ENCODE measurements around the gene FAM83C.

Gene FAM83C

GRCh38 chr20:35299780-35300179 is 7.6 kb upstream of the FAM83C start:
- DNase-seq (ENCODE audit: low read depth in 2 of 2, low spot score in 1 of 2) = no peak

DNA sequence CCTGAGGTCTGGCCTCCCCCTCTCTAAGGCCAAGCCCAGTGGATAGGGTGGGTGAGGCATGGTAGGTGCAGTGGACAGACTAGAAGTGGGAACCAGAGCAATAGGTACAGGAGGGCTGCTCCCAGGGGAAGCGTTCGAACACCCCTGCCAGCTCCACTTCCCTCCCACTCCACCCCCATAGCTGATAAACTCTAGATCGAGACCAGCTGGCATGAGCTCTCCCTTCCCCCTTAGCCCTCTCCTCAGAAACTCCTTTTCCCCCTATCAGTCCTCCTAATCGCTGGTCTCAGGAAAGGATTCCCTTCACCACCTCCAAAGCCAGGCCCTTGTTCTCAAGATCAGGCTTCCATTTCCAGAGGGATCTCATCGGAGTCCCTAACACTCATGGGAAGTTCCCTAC is 6.0 kb upstream of the FAM83C start:
- no peak for DNase-seq (ENCODE audit: low read depth in 2 of 2, low spot score in 1 of 2)

DNA sequence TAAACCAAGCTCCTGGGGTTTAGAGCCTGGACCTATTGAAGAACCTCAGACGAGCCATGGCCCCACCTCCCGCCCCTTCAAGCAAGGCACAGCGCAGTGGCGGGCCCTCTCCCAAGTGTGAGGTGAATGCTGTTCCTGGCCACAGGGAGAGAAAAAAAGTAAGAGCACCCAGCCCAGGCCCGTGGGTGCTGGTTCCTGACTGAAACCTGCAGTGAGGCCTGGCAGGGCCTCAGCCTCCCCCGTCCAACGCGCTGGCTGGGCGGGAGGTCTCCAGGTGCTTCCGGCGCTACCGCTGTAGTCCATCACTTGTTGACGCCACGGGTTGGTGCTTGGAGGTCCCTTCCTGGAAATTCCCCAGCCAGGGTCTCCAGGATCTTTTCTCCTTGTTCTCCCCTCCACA is 5.5 kb upstream of the FAM83C start:
- no peak for DNase-seq (ENCODE audit: low read depth in 2 of 2, low spot score in 1 of 2)

- DNase-seq (ENCODE audit: low read depth in 2 of 2, low spot score in 1 of 2) = no peak
Observed at GRCh38 chr20:35297155-35297554, 4.9 kb upstream of the FAM83C start.

DNA sequence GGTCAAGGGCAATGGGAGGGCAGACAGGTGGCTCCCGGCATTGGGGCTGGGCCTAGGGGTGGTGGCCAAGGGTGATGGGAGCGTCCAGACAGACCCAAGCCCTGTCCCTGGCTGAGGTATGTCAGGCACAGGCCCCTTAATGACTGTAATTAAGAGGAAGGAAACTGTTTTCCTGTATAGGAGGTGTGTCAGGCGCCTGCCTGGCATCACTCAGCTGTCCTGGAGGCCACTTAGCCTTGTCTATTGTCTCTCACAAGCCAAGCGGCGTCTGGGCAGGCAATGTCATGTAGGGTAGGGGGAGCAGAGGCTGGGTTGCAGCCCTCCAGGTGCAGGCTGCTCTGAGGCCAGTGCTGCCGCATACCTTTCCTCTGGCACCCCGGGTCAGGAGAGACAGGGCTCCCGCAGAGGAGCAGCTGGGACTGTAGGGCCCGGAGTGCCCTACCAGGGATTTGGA is 3.9 kb upstream of the FAM83C start:
- DNase-seq (ENCODE audit: low read depth in 2 of 2, low spot score in 1 of 2) = no peak

GRCh38 chr20:35295674-35296073 is 3.4 kb upstream of the FAM83C start:
- no peak for DNase-seq (ENCODE audit: low read depth in 2 of 2, low spot score in 1 of 2)

- DNase-seq (ENCODE audit: low read depth in 2 of 2, low spot score in 1 of 2) = no peak
Observed at GRCh38 chr20:35295058-35295457, 2.8 kb upstream of the FAM83C start.

GRCh38 chr20:35294293-35294685 is 2.1 kb upstream of the FAM83C start:
- no peak for DNase-seq (ENCODE audit: low read depth in 2 of 2, low spot score in 1 of 2)

DNA sequence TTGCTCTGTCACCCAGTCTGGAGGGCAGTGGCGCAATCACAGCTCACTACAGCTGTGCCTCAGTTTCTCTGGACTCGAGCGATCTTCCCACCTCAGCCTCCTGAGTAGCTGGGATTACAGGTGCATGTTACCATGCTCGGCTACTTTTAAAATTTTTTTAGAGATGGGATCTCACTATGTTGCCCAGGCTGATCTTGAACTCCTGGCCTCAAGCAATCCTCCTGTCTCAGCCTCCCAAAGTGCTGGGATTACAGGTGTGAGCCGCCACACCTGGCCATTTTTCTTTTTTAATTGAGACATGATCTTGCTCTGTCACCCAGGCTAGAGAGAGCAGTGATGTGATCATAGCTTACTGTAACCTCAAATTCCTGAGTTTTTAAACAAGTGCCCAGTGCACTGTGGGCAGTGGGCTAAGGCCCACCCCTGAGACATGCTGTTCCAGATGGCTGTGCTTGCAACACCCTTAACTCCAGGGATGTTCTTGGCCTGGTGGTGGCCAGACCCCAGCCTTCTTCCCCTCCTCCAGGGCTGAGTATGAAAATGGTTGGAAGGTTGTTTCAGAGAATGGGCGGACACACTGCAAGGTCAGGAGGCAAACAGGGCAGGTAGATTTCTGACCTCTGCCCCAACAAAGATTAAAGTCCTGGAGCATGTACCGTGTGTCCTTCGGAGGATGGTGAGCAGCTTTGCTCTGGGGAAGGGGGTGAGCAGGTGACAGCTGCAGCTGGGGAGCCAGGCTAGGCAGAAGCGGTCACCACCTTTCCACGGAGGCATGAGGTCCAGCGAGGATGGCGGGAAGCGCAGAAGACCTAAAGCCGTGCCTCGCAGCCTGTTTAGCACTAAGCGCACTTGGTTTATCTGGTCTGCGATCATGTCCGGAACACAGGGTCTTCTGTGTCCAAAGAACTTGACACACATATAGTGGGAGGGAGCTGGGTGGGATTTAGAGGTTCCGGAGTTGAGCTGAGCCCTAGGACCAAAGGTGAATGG is 1.4 kb upstream of the FAM83C start:
- DNase-seq (ENCODE audit: low read depth in 2 of 2, low spot score in 1 of 2) = no peak

DNA sequence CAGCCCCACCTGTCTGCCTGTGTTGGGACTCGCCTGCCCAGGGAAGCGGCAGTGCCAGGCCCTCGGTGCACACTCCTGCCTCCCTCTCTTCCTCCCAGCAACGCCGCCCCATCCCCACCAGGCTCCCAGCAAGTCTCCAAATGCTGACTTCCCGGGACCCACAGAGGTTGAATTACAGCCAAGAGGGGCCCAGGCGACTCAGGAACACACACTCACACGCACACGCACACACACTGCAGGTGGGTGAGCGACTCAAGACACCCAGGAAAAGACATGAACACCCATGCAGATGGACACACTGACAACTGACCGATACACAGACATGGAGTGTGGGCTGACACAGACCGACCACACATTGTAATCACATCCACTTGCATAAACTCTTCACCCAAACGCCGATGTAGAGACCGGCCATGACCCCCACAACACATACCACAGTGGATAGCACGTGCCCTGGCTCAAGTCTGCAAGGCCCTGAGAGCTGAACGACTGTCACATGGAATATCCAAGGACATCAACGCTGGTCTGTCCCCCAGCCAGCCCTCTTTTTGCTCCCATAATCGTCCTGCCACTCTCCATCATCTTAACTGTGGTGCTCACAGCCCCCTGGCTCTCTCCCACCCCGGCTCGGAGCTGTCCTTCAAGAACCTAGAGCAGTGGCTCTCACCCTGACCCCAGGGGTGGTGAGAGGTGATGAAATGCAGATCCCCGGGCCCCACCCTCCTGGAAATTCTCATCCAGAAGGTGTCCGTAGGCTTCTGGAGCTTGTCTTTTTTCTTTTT is 470 bp upstream of the FAM83C start:
- DNase-seq (ENCODE audit: low read depth in 2 of 2, low spot score in 1 of 2) = no peak

- DNase-seq (ENCODE audit: low read depth in 2 of 2, low spot score in 1 of 2) = no peak
Observed at GRCh38 chr20:35290887-35291417, 1.3 kb downstream of the FAM83C start.

DNA sequence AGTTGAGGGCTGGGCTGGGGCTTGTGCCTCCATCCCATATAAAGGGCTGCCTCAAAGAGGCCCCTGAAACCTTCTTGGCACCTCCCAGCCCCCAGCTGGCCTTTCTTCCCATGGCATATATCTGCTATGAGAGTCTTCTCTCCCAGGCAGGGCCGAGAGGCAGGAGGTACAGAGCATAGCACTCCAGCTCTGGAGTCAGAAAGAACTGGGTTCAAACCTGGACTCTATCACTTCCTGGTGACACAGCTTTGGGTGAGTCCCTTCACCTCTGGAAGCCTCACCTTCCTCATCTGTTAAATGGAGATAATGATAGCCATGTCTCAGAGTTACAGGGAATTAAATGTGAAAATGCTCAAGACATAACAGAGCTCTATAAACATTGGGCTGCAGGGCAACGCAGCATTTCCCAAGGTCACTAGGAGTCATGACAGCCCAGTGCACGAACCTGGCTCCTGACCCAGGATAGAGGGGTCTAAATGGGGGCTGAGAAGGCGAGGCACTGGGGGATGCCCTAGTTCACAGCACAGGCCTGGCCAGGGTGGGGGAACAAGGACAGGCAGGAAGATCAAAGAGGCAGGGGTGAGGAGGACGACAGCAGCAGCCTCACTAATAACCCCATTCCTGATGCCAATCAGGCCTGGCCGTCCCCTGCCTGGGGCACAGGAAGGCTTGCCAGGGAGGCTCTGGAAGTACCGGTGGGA is 1.9 kb downstream of the FAM83C start:
- DNase-seq (ENCODE audit: low read depth in 2 of 2, low spot score in 1 of 2) = no peak

GRCh38 chr20:35288325-35289060 is 3.7 kb downstream of the FAM83C start:
- DNase-seq (ENCODE audit: low read depth in 2 of 2, low spot score in 1 of 2) = no peak

- no peak for DNase-seq (ENCODE audit: low read depth in 2 of 2, low spot score in 1 of 2)
Observed at GRCh38 chr20:35287509-35288324, 4.5 kb downstream of the FAM83C start.

DNA sequence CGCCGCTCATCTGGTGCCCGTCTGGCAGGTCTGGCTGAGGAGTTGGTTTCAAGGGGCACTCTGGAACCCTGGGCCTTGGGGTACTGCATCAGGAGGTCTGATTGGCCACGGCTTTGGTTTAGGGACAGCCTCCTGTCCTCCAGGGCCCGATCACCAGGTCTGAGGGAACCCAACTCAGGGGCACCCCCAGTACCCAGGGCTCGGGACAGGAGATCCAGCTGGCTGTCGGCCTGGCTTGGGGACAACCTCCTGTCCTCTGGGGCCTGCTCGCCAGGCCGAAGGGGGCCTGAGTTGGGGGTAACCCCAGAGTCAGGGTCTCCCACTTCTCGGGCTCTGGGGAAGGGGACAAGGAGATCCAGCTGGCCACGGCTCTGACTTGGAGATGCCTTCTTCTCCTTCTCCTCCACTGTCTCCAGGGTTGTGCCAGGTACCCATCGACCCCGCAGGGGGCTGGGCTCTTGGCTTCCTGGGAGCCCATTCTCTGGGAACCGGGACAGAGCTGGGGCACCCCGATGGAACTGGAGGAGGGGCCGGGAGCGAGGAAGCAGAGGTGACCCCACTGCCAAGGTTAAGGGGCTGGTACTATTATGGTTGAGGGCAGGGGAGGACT is 5.2 kb downstream of the FAM83C start:
- no peak for DNase-seq (ENCODE audit: low read depth in 2 of 2, low spot score in 1 of 2)

DNA sequence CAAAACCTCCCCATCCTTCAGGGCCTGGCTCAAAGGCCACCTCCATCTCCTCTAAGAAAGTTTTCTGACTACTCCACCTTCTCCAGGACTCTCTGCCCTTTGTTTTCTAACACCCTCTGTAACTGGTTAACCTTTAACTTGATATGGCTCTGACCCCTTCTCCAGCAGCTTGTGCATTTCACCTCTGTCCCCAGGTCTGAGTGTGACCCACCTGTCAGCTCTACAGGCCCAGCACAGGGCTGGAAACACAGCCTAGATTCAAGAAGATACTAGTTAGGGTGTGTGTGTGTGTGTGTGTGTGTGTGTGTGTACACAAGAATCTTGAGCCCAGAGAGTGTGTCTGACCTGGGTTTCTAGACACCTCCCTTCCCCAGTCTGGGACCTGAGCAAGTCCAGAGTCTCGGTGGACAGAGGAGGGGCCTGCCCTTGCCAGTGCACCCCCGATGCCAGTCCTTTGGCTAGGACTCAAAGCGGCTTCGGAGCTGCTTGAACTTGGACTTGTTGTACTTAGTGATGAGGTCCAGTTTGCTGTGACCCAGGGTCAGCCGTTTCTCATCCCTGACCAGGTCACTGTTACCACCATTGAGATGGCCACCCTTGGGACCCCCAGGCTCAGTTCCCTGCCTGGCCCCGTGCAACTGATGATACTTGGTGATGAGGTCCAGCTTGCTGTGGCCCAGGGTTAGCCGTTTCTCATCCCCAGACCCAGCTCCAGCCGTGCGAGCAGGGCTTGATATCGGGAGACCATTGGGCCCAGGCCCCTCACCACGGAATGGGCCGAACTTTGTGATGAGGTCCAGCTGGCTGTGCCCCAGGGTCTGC is 5.9 kb downstream of the FAM83C start:
- DNase-seq (ENCODE audit: low read depth in 2 of 2, low spot score in 1 of 2) = no peak

DNA sequence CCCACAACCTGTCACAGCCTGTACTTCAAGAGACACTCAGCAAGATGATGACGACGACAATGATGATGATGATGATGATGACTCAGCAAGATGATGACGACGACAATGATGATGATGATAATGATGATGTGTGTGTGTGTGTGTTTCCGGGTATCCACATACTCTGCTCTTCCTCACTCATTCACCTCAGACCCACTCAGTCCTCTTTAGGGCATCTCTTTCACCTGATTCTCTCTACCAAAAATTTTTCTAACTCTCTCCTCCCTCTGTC is 6.5 kb downstream of the FAM83C start:
- DNase-seq (ENCODE audit: low read depth in 2 of 2, low spot score in 1 of 2) = no peak

GRCh38 chr20:35284992-35285805 is 7.0 kb downstream of the FAM83C start:
- DNase-seq (ENCODE audit: low read depth in 2 of 2, low spot score in 1 of 2) = no peak
